NCI-H2029 (cell line): ENCODE measurements around the gene FCHO1.

Experiments used
- DNase-seq: peaks from one replicate; lab custom pipeline; 2025; lab: John Stamatoyannopoulos, UW

Gene FCHO1

GRCh38 chr19:17829855-17830566, 78.7 kb downstream of the FCHO1 start:
- DNase-seq, result peak; percentile 74

- peak; percentile 89 for DNase-seq
Observed at GRCh38 chr19:17830567-17831418, 79.5 kb downstream of the FCHO1 start.

GRCh38 chr19:17831419-17831888, 80.2 kb downstream of the FCHO1 start:
- no peak for DNase-seq

GRCh38 chr19:17832443-17833208, 81.3 kb downstream of the FCHO1 start:
- DNase-seq, result no peak

- DNase-seq, result no peak
Observed at GRCh38 chr19:17834350-17835181, 83.3 kb downstream of the FCHO1 start.

GRCh38 chr19:17835182-17836006, 84.1 kb downstream of the FCHO1 start:
- no peak for DNase-seq

- DNase-seq, result no peak
Observed at GRCh38 chr19:17836530-17836929, 85.3 kb downstream of the FCHO1 start.

GRCh38 chr19:17837972-17838371, 86.7 kb downstream of the FCHO1 start:
- DNase-seq, result no peak
